GM23338 (cell line): ENCODE data around the gene CAPZA1. TPM values are rescaled to one million over a fixed set of nuclear protein-coding genes. Genes with fewer than 3 reads are reported as not detected.
A peak's percentile ranks its signal among the peaks of the same experiment; 100 is the strongest.

Experiments
- ATAC-seq: fragments of 200-7000 bp; cut with Tn5 transposase; 3 replicates; pipeline ENCODE4 v1.9.1; 2020
- DNase-seq: peaks from one replicate; pipeline ENCODE4 v3.0.0-alpha.2; 2015; ENCODE audit warnings: low spot score
- H2AFZ ChIP-seq: fragments of 200-600 bp; sonication (generic); 2 replicates; pipeline ENCODE4 v1.8.0; 2016; ENCODE audit warnings: antibody characterized with exemption, mild to moderate bottlenecking, moderate library complexity
- H3F3A ChIP-seq: fragments of 200-600 bp; sonication (generic); replicated peaks from 2 replicates; pipeline ENCODE4 v1.8.0; 2017; ENCODE audit warnings: antibody characterized with exemption, mixed run types, low read depth
- H3K27ac ChIP-seq: fragments of 200-600 bp; sonication (generic); 2 replicates; pipeline ENCODE4 v1.6.1; 2016; ENCODE audit warnings: low read depth
- H3K27me3 ChIP-seq: fragments of 200-600 bp; sonication (generic); 2 replicates; pipeline ENCODE4 v1.8.0; 2016; ENCODE audit warnings: mild to moderate bottlenecking, mixed run types, moderate library complexity; ENCODE audit not compliant: insufficient read depth
- H3K36me3 ChIP-seq: fragments of 200-600 bp; sonication (generic); 2 replicates; pipeline ENCODE4 v1.8.0; 2016; ENCODE audit warnings: mild to moderate bottlenecking; ENCODE audit not compliant: insufficient read depth
- H3K4me1 ChIP-seq: fragments of 200-600 bp; sonication (generic); 2 replicates; pipeline ENCODE4 v1.8.0; 2016; ENCODE audit warnings: mild to moderate bottlenecking, moderate library complexity; ENCODE audit not compliant: insufficient read depth
- H3K4me2 ChIP-seq: fragments of 200-600 bp; sonication (generic); 2 replicates; pipeline ENCODE4 v1.7.1; 2017; ENCODE audit warnings: mixed run types
- H3K4me3 ChIP-seq: fragments of 200-600 bp; sonication (generic); 2 replicates; pipeline ENCODE4 v1.6.1; 2016; ENCODE audit warnings: mixed run types
- H3K79me2 ChIP-seq: fragments of 200-600 bp; sonication (generic); replicated peaks from 2 replicates; pipeline ENCODE4 v1.8.0; 2017; ENCODE audit warnings: mild to moderate bottlenecking; ENCODE audit not compliant: insufficient read depth
- H3K9me2 ChIP-seq: fragments of 200-600 bp; sonication (generic); 2 replicates; pipeline ENCODE4 v1.8.0; 2017; ENCODE audit not compliant: insufficient read depth
- H4K20me1 ChIP-seq: fragments of 200-600 bp; sonication (generic); replicated peaks from 2 replicates; pipeline ENCODE4 v1.8.0; 2017; ENCODE audit warnings: mild to moderate bottlenecking; ENCODE audit not compliant: insufficient read depth
- H3K27ac Mint-ChIP-seq: 2 replicates; pipeline ENCODE4 v1.8.0; 2020; ENCODE audit warnings: inconsistent platforms, mild to moderate bottlenecking, moderate library complexity, mixed read lengths
- H3K27me3 Mint-ChIP-seq: 3 replicates; pipeline ENCODE4 v1.8.0; 2022; ENCODE audit warnings: low read depth, mild to moderate bottlenecking, moderate library complexity, mixed read lengths, inconsistent platforms; ENCODE audit not compliant: insufficient read depth, poor library complexity
- H3K36me3 Mint-ChIP-seq: 3 replicates; pipeline ENCODE4 v1.8.0; 2021; ENCODE audit warnings: low read depth, mild to moderate bottlenecking, inconsistent platforms, moderate library complexity, mixed read lengths
- H3K4me1 Mint-ChIP-seq: 3 replicates; pipeline ENCODE4 v1.8.0; 2020; ENCODE audit warnings: mild to moderate bottlenecking, inconsistent platforms, mixed read lengths
- H3K4me3 Mint-ChIP-seq: 3 replicates; pipeline ENCODE4 v1.8.0; 2021; ENCODE audit warnings: moderate library complexity, mild to moderate bottlenecking, inconsistent platforms, mixed read lengths
- H3K9me3 Mint-ChIP-seq: 3 replicates; pipeline ENCODE4 v1.8.0; 2020; ENCODE audit warnings: moderate library complexity, mild to moderate bottlenecking, inconsistent platforms, mixed read lengths
- CREB1 ChIP-seq: fragments of 250-450 bp; sonication (Bioruptor Pico); IDR thresholded peaks from 2 replicates; pipeline ENCODE4 v1.5.0; 2020; ENCODE audit warnings: low read depth, mild to moderate bottlenecking, moderate library complexity
- POLR2AphosphoS5 ChIP-seq: IDR thresholded peaks from 2 replicates; pipeline ENCODE4 v1.6.1; 2016; ENCODE audit warnings: antibody characterized with exemption, low read depth
- REST ChIP-seq: IDR thresholded peaks from one replicate; pipeline ENCODE4 v1.6.1; 2018; ENCODE audit warnings: antibody characterized with exemption; ENCODE audit not compliant: unreplicated experiment
- ZNF331 ChIP-seq: fragments of 250-450 bp; sonication (Bioruptor Pico); IDR thresholded peaks from 2 replicates; pipeline ENCODE4 v1.5.0; 2020; ENCODE audit warnings: low read depth, mild to moderate bottlenecking, moderate library complexity
- polyA plus RNA-seq: library from polyadenylated mRNA; unstranded; fragments of >200 nt; fragmentation: Nextera tagmentation; extraction: Ambion mirVana; gene quantifications from 2 replicates; pipeline ENCODE4 v1.2.1, GENCODE V29; 2016
- total RNA-seq: library from RNA; depleted of rRNA; stranded (reverse); fragments of >200 nt; shearing (Covaris generic); gene quantifications from 2 replicates; pipeline ENCODE4 v1.2.3, GENCODE V29; 2014
- TF ChIP-seq, protein P1 (sequence below), 2 experiments: fragments of 200-600 bp in 1 of 2; sonication (generic) in 1 of 2; conservative IDR thresholded peaks; 2 replicates each; pipeline versions ENCODE4 v1.5.1 to v1.6.1; 2016 to 2017; ENCODE audit warnings: antibody characterized with exemption in 2 of 2, low read depth in 2 of 2, mild to moderate bottlenecking in 2 of 2, moderate library complexity in 1 of 2

Gene CAPZA1
- total and polyA plus RNA-seq, 2 experiments from 2014 or later = 147 to 182 TPM

DNA sequence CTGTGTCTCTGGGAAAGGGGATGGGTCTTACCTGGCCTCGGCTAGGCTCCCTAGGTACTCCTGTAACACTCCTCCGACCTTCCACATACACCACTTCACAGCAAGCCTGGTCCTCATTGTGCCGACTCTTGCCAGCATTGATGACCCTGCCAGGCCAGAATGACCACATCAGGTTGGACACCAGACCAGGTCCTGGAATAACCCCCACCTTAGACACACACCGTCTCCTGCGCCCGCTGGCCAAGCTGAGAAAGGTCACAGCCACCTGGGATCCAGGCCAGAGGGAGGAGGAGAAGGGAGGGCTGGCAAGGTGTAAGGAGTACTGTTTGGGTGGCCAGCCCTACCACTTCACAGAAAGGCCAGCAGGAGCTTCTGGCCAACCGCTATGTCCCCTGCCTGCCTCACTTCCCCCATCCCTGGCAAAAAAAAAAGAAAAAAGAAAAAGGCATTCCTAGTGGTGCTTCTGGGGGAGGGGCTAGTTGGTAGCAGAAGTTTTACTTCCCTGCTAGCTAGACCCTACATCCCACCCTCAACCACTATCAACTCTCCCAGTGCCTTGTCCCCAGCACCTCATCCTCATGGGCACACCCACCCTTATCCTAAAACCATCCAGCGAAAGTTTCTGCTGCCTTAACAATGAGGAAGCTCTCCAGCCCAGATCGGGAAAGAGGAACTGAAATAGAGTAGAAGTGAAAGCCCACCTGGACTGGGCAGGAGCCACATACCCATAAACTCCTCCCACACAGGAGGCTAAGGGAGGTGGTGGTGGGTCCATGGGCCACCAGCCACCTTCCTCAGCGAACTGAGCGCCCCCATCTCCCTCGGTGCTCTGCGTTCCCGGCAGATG lies 94.1 kb downstream of the CAPZA1 start (continued):
- TF ChIP-seq, protein P1, sequence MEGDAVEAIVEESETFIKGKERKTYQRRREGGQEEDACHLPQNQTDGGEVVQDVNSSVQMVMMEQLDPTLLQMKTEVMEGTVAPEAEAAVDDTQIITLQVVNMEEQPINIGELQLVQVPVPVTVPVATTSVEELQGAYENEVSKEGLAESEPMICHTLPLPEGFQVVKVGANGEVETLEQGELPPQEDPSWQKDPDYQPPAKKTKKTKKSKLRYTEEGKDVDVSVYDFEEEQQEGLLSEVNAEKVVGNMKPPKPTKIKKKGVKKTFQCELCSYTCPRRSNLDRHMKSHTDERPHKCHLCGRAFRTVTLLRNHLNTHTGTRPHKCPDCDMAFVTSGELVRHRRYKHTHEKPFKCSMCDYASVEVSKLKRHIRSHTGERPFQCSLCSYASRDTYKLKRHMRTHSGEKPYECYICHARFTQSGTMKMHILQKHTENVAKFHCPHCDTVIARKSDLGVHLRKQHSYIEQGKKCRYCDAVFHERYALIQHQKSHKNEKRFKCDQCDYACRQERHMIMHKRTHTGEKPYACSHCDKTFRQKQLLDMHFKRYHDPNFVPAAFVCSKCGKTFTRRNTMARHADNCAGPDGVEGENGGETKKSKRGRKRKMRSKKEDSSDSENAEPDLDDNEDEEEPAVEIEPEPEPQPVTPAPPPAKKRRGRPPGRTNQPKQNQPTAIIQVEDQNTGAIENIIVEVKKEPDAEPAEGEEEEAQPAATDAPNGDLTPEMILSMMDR (conservative IDR thresholded peaks at IDR 0.05; ENCODE audit: low read depth in 2 of 2) = no peak

- H3K36me3 ChIP-seq = no peaks in the 10 kb centered on the region; the same call in 1 of the 2 replicates
- peak overlapping the region; percentile 96 for H2AFZ ChIP-seq
- no peak overlapping the region for H3K27ac ChIP-seq
- no peak overlapping the region for H3K27ac Mint-ChIP-seq
- H3K27me3 Mint-ChIP-seq = peaks cover 47% of the 10 kb centered on the region
- 0 out of 2 replicates have a peak, but pooled peaks have one; percentile 7 for TF ChIP-seq CREB1 (CRISPR knock-in tag)
- no peak for TF ChIP-seq REST
- TF ChIP-seq ZNF331 (CRISPR knock-in tag) = no peak
- no peak for TF ChIP-seq POLR2AphosphoS5
- peaks cover 48% of the 10 kb centered on the region for H3K4me1 Mint-ChIP-seq
- H3K79me2 ChIP-seq = no peaks in the 10 kb centered on the region
- peaks cover 27% of the 10 kb centered on the region for H3K4me1 ChIP-seq
- no peaks in the 10 kb centered on the region for H3K9me2 ChIP-seq
- peak; percentile 1 for ATAC-seq
- H4K20me1 ChIP-seq = no peaks in the 10 kb centered on the region; the same call in 1 of the 2 replicates
- peak overlapping the region; percentile 99 for H3K4me2 ChIP-seq
- H3K4me3 Mint-ChIP-seq = peak overlapping the region; percentile 87
- peak overlapping the region; percentile 95 for H3K4me3 ChIP-seq
- DNase-seq = peak; percentile 74
- H3K36me3 Mint-ChIP-seq = peaks cover 8% of the 10 kb centered on the region; the same call in 2 of the 3 replicates
- peaks cover 7% of the 10 kb centered on the region for H3F3A ChIP-seq
- no peaks in the 10 kb centered on the region for H3K9me3 Mint-ChIP-seq
- peaks cover 39% of the 10 kb centered on the region for H3K27me3 ChIP-seq
Observed at GRCh38 chr1:112714313-112715263, 95.0 kb downstream of the CAPZA1 start.
